ENCODE results near the gene ATP5ME. TPM values are rescaled to one million over a fixed set of nuclear protein-coding genes. Genes with fewer than 3 reads are reported as not detected.

ATP5ME gene
- total and polyA plus RNA-seq, 2 donors (not counting 1 experiment from before 2014, with no cell fraction given), result 257 to 356 TPM

- Histone ChIP-seq H3K79me2 (ENCODE audit: control insufficient read depth, insufficient read depth, low read length) (no peaks in the 10 kb centered on the region), H3K27me3 (ENCODE audit: control insufficient read depth, insufficient read depth, low read length) (no peaks in the 10 kb centered on the region), H3K27ac (ENCODE audit: insufficient read depth, low read length) (no peak overlapping the region), H2AFZ (ENCODE audit: low read length) (no peak overlapping the region), H3K9me3 (ENCODE audit: control insufficient read depth, insufficient read depth, low read depth, low read length) (no peaks in the 10 kb centered on the region), H3K4me1 (ENCODE audit: control insufficient read depth, extremely low read depth, insufficient read depth, low read length) (no peaks in the 10 kb centered on the region), H3K4me2 (ENCODE audit: extremely low read depth, insufficient read depth, low read length) (no peak overlapping the region), H3K36me3 (ENCODE audit: control insufficient read depth, insufficient read depth, low read length) (no peaks in the 10 kb centered on the region), H3K9ac (ENCODE audit: insufficient read depth, low read length) (no peak overlapping the region), H4K20me1 (ENCODE audit: control insufficient read depth, extremely low read depth, insufficient read depth, low read length) (no peaks in the 10 kb centered on the region), H3K4me3 (replicated peaks in 1 of 4; ENCODE audit: control extremely low read depth in 1 of 4, insufficient read depth in 1 of 4, low read depth in 3 of 4, low read length in 4 of 4) (no peak overlapping the region)
- no peak for DNase-seq (ENCODE audit: low read depth in 2 of 2)
- TF ChIP-seq EZH2 (IDR thresholded peaks at IDR 0.05; ENCODE audit: low read length, missing control alignments) (no peak), CTCF (conservative IDR thresholded peaks at IDR 0.05 in 1 of 2, IDR thresholded peaks at IDR 0.05 in 1 of 2; ENCODE audit: low read depth in 1 of 2, low read length in 2 of 2) (no peak)
Measured at GRCh38 chr4:632926-633325, 41.1 kb downstream of the ATP5ME start.

- no peaks in the 10 kb centered on the region for H3K9me3 ChIP-seq (ENCODE audit: control insufficient read depth, insufficient read depth, low read depth, low read length)
- H3K27ac ChIP-seq (ENCODE audit: insufficient read depth, low read length), result no peak overlapping the region
- no peaks in the 10 kb centered on the region for H3K79me2 ChIP-seq (ENCODE audit: control insufficient read depth, insufficient read depth, low read length)
- no peak for DNase-seq (ENCODE audit: low read depth in 2 of 2)
- no peak overlapping the region for H2AFZ ChIP-seq (ENCODE audit: low read length)
- H3K4me3 ChIP-seq (replicated peaks in 1 of 4; ENCODE audit: control extremely low read depth in 1 of 4, insufficient read depth in 1 of 4, low read depth in 3 of 4, low read length in 4 of 4), result no peak overlapping the region
- no peaks in the 10 kb centered on the region for H3K36me3 ChIP-seq (ENCODE audit: control insufficient read depth, insufficient read depth, low read length)
- H3K4me1 ChIP-seq (ENCODE audit: control insufficient read depth, extremely low read depth, insufficient read depth, low read length), result no peaks in the 10 kb centered on the region
- H3K4me2 ChIP-seq (ENCODE audit: extremely low read depth, insufficient read depth, low read length), result no peak overlapping the region
- H4K20me1 ChIP-seq (ENCODE audit: control insufficient read depth, extremely low read depth, insufficient read depth, low read length), result no peaks in the 10 kb centered on the region
- H3K9ac ChIP-seq (ENCODE audit: insufficient read depth, low read length), result no peak overlapping the region
- TF ChIP-seq EZH2 (IDR thresholded peaks at IDR 0.05; ENCODE audit: low read length, missing control alignments), result no peak
- TF ChIP-seq CTCF (conservative IDR thresholded peaks at IDR 0.05 in 1 of 2, IDR thresholded peaks at IDR 0.05 in 1 of 2; ENCODE audit: low read depth in 1 of 2, low read length in 2 of 2), result no peak
- H3K27me3 ChIP-seq (ENCODE audit: control insufficient read depth, insufficient read depth, low read length), result no peaks in the 10 kb centered on the region
Measured at GRCh38 chr4:632196-632790, 41.8 kb downstream of the ATP5ME start.

GRCh38 chr4:630656-631055 lies 43.4 kb downstream of the ATP5ME start:
- Histone ChIP-seq H3K4me1 (ENCODE audit: control insufficient read depth, extremely low read depth, insufficient read depth, low read length) (no peaks in the 10 kb centered on the region), H3K27me3 (ENCODE audit: control insufficient read depth, insufficient read depth, low read length) (no peaks in the 10 kb centered on the region), H3K4me2 (ENCODE audit: extremely low read depth, insufficient read depth, low read length) (no peak overlapping the region), H3K27ac (ENCODE audit: insufficient read depth, low read length) (no peak overlapping the region), H3K4me3 (replicated peaks in 1 of 4; ENCODE audit: control extremely low read depth in 1 of 4, insufficient read depth in 1 of 4, low read depth in 3 of 4, low read length in 4 of 4) (no peak overlapping the region), H4K20me1 (ENCODE audit: control insufficient read depth, extremely low read depth, insufficient read depth, low read length) (no peaks in the 10 kb centered on the region), H2AFZ (ENCODE audit: low read length) (no peak overlapping the region), H3K36me3 (ENCODE audit: control insufficient read depth, insufficient read depth, low read length) (no peaks in the 10 kb centered on the region), H3K9me3 (ENCODE audit: control insufficient read depth, insufficient read depth, low read depth, low read length) (no peaks in the 10 kb centered on the region), H3K9ac (ENCODE audit: insufficient read depth, low read length) (no peak overlapping the region), H3K79me2 (ENCODE audit: control insufficient read depth, insufficient read depth, low read length) (no peaks in the 10 kb centered on the region)
- TF ChIP-seq CTCF (conservative IDR thresholded peaks at IDR 0.05 in 1 of 2, IDR thresholded peaks at IDR 0.05 in 1 of 2; ENCODE audit: low read depth in 1 of 2, low read length in 2 of 2), result no peak
- no peak for TF ChIP-seq EZH2 (IDR thresholded peaks at IDR 0.05; ENCODE audit: low read length, missing control alignments)
- DNase-seq (ENCODE audit: low read depth in 2 of 2), result no peak

Measured in fibroblast of lung (primary cell).